GM23338 (cell line): Measurements from ENCODE around the gene MYO16. TPM values are rescaled to one million over a fixed set of nuclear protein-coding genes. Genes with fewer than 3 reads are reported as not detected.

Experiments
- ATAC-seq: fragments of 200-7000 bp; cut with Tn5 transposase; 3 replicates; pipeline ENCODE4 v1.9.1; 2020
- DNase-seq: peaks from one replicate; pipeline ENCODE4 v3.0.0-alpha.2; 2015; ENCODE audit warnings: low spot score
- H2AFZ ChIP-seq: fragments of 200-600 bp; sonication (generic); 2 replicates; pipeline ENCODE4 v1.8.0; 2016; ENCODE audit warnings: antibody characterized with exemption, mild to moderate bottlenecking, moderate library complexity
- H3F3A ChIP-seq: fragments of 200-600 bp; sonication (generic); replicated peaks from 2 replicates; pipeline ENCODE4 v1.8.0; 2017; ENCODE audit warnings: antibody characterized with exemption, mixed run types, low read depth
- H3K27ac ChIP-seq: fragments of 200-600 bp; sonication (generic); 2 replicates; pipeline ENCODE4 v1.6.1; 2016; ENCODE audit warnings: low read depth
- H3K27me3 ChIP-seq: fragments of 200-600 bp; sonication (generic); 2 replicates; pipeline ENCODE4 v1.8.0; 2016; ENCODE audit warnings: mild to moderate bottlenecking, mixed run types, moderate library complexity; ENCODE audit not compliant: insufficient read depth
- H3K36me3 ChIP-seq: fragments of 200-600 bp; sonication (generic); 2 replicates; pipeline ENCODE4 v1.8.0; 2016; ENCODE audit warnings: mild to moderate bottlenecking; ENCODE audit not compliant: insufficient read depth
- H3K4me1 ChIP-seq: fragments of 200-600 bp; sonication (generic); 2 replicates; pipeline ENCODE4 v1.8.0; 2016; ENCODE audit warnings: mild to moderate bottlenecking, moderate library complexity; ENCODE audit not compliant: insufficient read depth
- H3K4me2 ChIP-seq: fragments of 200-600 bp; sonication (generic); 2 replicates; pipeline ENCODE4 v1.7.1; 2017; ENCODE audit warnings: mixed run types
- H3K4me3 ChIP-seq: fragments of 200-600 bp; sonication (generic); 2 replicates; pipeline ENCODE4 v1.6.1; 2016; ENCODE audit warnings: mixed run types
- H3K79me2 ChIP-seq: fragments of 200-600 bp; sonication (generic); replicated peaks from 2 replicates; pipeline ENCODE4 v1.8.0; 2017; ENCODE audit warnings: mild to moderate bottlenecking; ENCODE audit not compliant: insufficient read depth
- H3K9me2 ChIP-seq: fragments of 200-600 bp; sonication (generic); 2 replicates; pipeline ENCODE4 v1.8.0; 2017; ENCODE audit not compliant: insufficient read depth
- H4K20me1 ChIP-seq: fragments of 200-600 bp; sonication (generic); replicated peaks from 2 replicates; pipeline ENCODE4 v1.8.0; 2017; ENCODE audit warnings: mild to moderate bottlenecking; ENCODE audit not compliant: insufficient read depth
- H3K27ac Mint-ChIP-seq: 2 replicates; pipeline ENCODE4 v1.8.0; 2020; ENCODE audit warnings: inconsistent platforms, mild to moderate bottlenecking, moderate library complexity, mixed read lengths
- H3K27me3 Mint-ChIP-seq: 3 replicates; pipeline ENCODE4 v1.8.0; 2022; ENCODE audit warnings: low read depth, mild to moderate bottlenecking, moderate library complexity, mixed read lengths, inconsistent platforms; ENCODE audit not compliant: insufficient read depth, poor library complexity
- H3K36me3 Mint-ChIP-seq: 3 replicates; pipeline ENCODE4 v1.8.0; 2021; ENCODE audit warnings: low read depth, mild to moderate bottlenecking, inconsistent platforms, moderate library complexity, mixed read lengths
- H3K4me1 Mint-ChIP-seq: 3 replicates; pipeline ENCODE4 v1.8.0; 2020; ENCODE audit warnings: mild to moderate bottlenecking, inconsistent platforms, mixed read lengths
- H3K4me3 Mint-ChIP-seq: 3 replicates; pipeline ENCODE4 v1.8.0; 2021; ENCODE audit warnings: moderate library complexity, mild to moderate bottlenecking, inconsistent platforms, mixed read lengths
- H3K9me3 Mint-ChIP-seq: 3 replicates; pipeline ENCODE4 v1.8.0; 2020; ENCODE audit warnings: moderate library complexity, mild to moderate bottlenecking, inconsistent platforms, mixed read lengths
- CREB1 ChIP-seq: fragments of 250-450 bp; sonication (Bioruptor Pico); IDR thresholded peaks from 2 replicates; pipeline ENCODE4 v1.5.0; 2020; ENCODE audit warnings: low read depth, mild to moderate bottlenecking, moderate library complexity
- CTCF ChIP-seq, 2 experiments: fragments of 200-600 bp in 1 of 2; sonication (generic) in 1 of 2; conservative IDR thresholded peaks; 2 replicates each; pipeline versions ENCODE4 v1.5.1 to v1.6.1; 2016 to 2017; ENCODE audit warnings: antibody characterized with exemption in 2 of 2, low read depth in 2 of 2, mild to moderate bottlenecking in 2 of 2, moderate library complexity in 1 of 2
- ETS1 ChIP-seq: IDR thresholded peaks from 2 replicates; pipeline ENCODE4 v1.6.1; 2016; ENCODE audit warnings: antibody characterized with exemption
- EZH2 ChIP-seq: fragments of 200-600 bp; sonication (generic); IDR thresholded peaks from one replicate; pipeline ENCODE4 v1.8.0; 2017; ENCODE audit warnings: antibody characterized with exemption, mild to moderate bottlenecking, low read depth; ENCODE audit not compliant: unreplicated experiment
- EZH2phosphoT487 ChIP-seq: fragments of 200-600 bp; sonication (generic); IDR thresholded peaks from one replicate; pipeline ENCODE4 v1.8.1; 2018; ENCODE audit warnings: antibody characterized with exemption; ENCODE audit not compliant: unreplicated experiment
- JUNB ChIP-seq: IDR thresholded peaks from one replicate; pipeline ENCODE4 v1.6.1; 2016; ENCODE audit warnings: antibody characterized with exemption; ENCODE audit not compliant: unreplicated experiment
- NANOG ChIP-seq: IDR thresholded peaks from 2 replicates; pipeline ENCODE4 v1.6.1; 2016; ENCODE audit warnings: antibody characterized with exemption, borderline replicate concordance
- POLR2AphosphoS5 ChIP-seq: IDR thresholded peaks from 2 replicates; pipeline ENCODE4 v1.6.1; 2016; ENCODE audit warnings: antibody characterized with exemption, low read depth
- REST ChIP-seq: IDR thresholded peaks from one replicate; pipeline ENCODE4 v1.6.1; 2018; ENCODE audit warnings: antibody characterized with exemption; ENCODE audit not compliant: unreplicated experiment
- STAT1 ChIP-seq: IDR thresholded peaks from one replicate; pipeline ENCODE4 v1.6.1; 2016; ENCODE audit warnings: antibody characterized with exemption; ENCODE audit not compliant: unreplicated experiment
- ZNF114 ChIP-seq: fragments of 250-450 bp; sonication (Bioruptor Pico); IDR thresholded peaks from 2 replicates; pipeline ENCODE4 v1.5.0; 2020; ENCODE audit warnings: mild to moderate bottlenecking, moderate library complexity
- ZNF331 ChIP-seq: fragments of 250-450 bp; sonication (Bioruptor Pico); IDR thresholded peaks from 2 replicates; pipeline ENCODE4 v1.5.0; 2020; ENCODE audit warnings: low read depth, mild to moderate bottlenecking, moderate library complexity
- ZNF462 ChIP-seq: fragments of 250-450 bp; sonication (Bioruptor Pico); IDR thresholded peaks from 2 replicates; pipeline ENCODE4 v1.5.0; 2020; ENCODE audit warnings: mild to moderate bottlenecking, moderate library complexity
- polyA plus RNA-seq: library from polyadenylated mRNA; unstranded; fragments of >200 nt; fragmentation: Nextera tagmentation; extraction: Ambion mirVana; gene quantifications from 2 replicates; pipeline ENCODE4 v1.2.1, GENCODE V29; 2016
- total RNA-seq: library from RNA; depleted of rRNA; stranded (reverse); fragments of >200 nt; shearing (Covaris generic); gene quantifications from 2 replicates; pipeline ENCODE4 v1.2.3, GENCODE V29; 2014

Gene MYO16
- total and polyA plus RNA-seq, 2 experiments from 2014 or later, result 0.10 to 0.13 TPM

GRCh38 chr13:108922108-108922507 is 292.7 kb downstream of the MYO16 start:
- TF ChIP-seq CREB1 (CRISPR knock-in tag) (no peak), ZNF462 (no peak), NANOG (no peak), POLR2AphosphoS5 (no peak), EZH2 (no peak), CTCF (conservative IDR thresholded peaks at IDR 0.05; ENCODE audit: low read depth in 2 of 2) (no peak), ZNF114 (CRISPR knock-in tag) (no peak), REST (no peak), ETS1 (no peak), JUNB (no peak), STAT1 (no peak), ZNF331 (CRISPR knock-in tag) (no peak), EZH2phosphoT487 (no peak)
- no peak overlapping the region for H3K4me3 ChIP-seq
- no peak overlapping the region for H3K4me2 ChIP-seq
- H3K9me2 ChIP-seq, result no peaks in the 10 kb centered on the region
- peaks cover 10% of the 10 kb centered on the region for H3K27me3 Mint-ChIP-seq
- ATAC-seq (no peak), DNase-seq (no peak)
- no peak overlapping the region for H3K4me3 Mint-ChIP-seq
- no peaks in the 10 kb centered on the region for H3F3A ChIP-seq
- no peaks in the 10 kb centered on the region for H3K9me3 Mint-ChIP-seq
- no peak overlapping the region for H2AFZ ChIP-seq
- H3K4me1 Mint-ChIP-seq, result no peaks in the 10 kb centered on the region
- no peaks in the 10 kb centered on the region for H3K27me3 ChIP-seq
- no peaks in the 10 kb centered on the region for H3K36me3 ChIP-seq
- H3K27ac Mint-ChIP-seq, result no peak overlapping the region
- H3K79me2 ChIP-seq, result no peaks in the 10 kb centered on the region
- H3K36me3 Mint-ChIP-seq, result no peaks in the 10 kb centered on the region
- H3K27ac ChIP-seq, result no peak overlapping the region
- no peaks in the 10 kb centered on the region for H3K4me1 ChIP-seq
- no peaks in the 10 kb centered on the region for H4K20me1 ChIP-seq
